Ramos (cell line): Measurements from ENCODE around the gene BAG1.

Experiments
- in situ Hi-C: fragments of 300-500 bp; cut with MboI; formaldehyde crosslinking; loops from one replicate; pipeline ENCODE4 v1.14.3; 2022; ENCODE audit warnings: low sequenced_read_pairs; ENCODE audit not compliant: unreplicated experiment

The BAG1 gene

DNA sequence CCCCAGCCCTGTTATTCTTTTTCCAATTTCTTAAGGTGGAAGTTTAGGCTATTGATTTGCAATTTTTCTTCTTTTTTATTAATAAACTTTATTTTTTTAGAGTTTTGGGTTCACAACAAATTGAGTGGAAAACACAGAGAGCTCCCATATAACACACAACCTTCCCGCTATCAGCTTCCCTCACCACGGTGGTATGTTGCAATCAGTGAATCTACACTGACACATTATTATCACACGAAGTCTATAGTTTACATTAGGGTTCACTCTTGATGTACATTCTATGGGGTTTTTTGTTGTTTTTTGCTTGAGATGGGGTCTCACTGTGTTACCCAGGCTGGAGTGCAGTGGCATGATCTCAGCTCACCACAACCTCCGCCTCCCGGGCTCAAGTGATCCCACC is 21.0 kb upstream of the BAG1 start:
- in situ Hi-C loops, result no loop called here

- in situ Hi-C loops, result no loop called here
Observed at GRCh38 chr9:33277484-33277883, 13.0 kb upstream of the BAG1 start.

DNA sequence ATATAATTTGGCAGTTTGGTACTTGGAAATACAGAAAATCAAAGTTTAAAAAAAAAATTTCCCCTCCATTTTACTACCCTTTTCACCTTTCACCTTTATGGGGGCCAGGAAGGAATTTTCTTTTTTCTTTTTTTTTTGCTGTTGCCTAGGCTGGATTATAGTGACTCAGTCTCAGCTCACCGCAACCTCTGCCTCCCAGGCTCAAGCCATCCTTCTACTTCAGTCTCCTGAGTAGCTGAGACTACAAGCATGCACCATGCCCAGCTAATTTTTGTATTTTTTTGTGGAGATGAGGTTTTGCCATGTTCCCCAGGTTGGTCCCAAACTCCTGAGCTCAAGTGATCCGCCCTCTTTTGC is 9.4 kb upstream of the BAG1 start:
- in situ Hi-C loops, result no loop called here

DNA sequence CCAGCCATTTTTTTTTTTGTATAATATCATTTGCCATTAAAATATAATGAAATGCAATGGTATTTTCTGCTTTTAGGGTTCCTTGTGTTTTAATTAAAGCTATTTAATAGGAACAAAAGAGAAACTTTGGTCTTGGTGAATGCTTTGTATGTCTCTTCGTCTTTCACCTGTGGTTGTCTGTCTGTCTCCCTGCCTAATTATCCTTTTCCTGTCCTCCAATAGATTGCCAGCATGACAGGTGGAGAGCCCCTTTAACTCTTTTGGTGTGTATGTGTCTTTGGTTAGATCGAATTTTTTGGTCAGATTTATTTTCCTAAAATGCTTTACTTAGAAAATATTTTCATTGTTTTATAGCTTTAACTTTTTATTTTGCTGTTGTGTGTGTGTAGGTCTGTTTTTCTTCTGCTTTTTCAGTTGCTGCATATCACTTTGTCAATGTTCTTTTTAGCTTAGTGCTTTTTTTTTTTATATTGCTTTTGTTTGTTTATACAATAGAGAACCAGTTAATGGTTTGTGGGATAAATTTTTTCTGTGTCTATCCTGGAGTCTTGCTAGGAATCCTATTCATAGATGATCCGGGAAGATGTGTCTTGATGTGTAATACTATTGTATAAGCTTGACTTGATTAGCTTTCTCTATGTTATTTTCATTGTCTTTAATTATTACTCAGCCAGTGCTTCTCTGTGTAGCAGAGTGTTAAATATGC is 8.9 kb upstream of the BAG1 start:
- in situ Hi-C loops, result no loop called here

- in situ Hi-C loops, result no loop called here
Observed at GRCh38 chr9:33272061-33272460, 7.6 kb upstream of the BAG1 start.

DNA sequence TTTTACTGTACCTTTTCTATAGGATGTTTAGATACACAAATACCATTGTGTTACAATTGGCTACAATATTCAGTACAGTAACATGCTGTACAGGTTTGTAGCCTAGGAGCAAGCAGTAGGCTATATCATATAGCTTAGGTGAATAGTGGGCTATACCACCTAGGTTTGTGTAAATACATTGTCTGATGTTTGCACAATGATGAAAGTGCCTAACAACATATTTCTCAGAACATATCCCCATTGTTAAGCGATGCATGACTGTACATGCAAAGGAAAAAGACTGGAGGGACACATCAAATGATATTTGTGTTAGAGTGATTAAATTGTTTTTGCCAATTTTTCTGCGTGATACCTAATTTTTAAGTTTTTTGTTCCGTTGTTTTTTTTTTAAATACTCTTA is 5.6 kb upstream of the BAG1 start:
- in situ Hi-C loops, result no loop called here

DNA sequence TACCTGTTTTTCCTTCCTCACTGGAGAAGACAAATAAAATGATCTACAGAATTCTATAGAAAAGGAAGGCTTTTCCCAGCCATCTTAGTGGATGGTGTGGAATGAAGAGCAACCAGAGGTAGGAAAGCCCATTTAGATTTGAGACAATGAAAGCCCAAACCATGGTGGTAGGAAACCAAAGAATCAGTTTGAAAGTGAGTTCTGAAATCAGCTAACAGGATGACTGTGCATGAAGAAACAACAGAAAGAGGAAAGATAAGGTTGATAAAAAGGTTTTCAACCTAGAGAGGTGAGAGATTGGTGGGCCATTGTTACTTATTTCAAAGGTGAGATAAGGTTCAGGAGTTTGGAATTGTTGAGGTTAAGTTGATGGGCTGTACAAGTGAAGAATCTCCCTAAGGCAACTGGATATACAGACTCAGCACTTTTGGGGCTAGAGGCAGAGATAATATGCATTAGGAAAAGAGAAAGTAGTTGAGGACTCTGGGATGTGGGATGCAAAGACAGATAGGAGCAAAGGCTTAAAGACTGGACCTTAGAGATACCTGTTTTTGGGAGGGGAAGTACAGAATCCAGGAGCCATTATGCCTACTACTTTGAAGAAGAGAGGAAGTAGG is 2.8 kb upstream of the BAG1 start:
- in situ Hi-C loops, result no loop called here

DNA sequence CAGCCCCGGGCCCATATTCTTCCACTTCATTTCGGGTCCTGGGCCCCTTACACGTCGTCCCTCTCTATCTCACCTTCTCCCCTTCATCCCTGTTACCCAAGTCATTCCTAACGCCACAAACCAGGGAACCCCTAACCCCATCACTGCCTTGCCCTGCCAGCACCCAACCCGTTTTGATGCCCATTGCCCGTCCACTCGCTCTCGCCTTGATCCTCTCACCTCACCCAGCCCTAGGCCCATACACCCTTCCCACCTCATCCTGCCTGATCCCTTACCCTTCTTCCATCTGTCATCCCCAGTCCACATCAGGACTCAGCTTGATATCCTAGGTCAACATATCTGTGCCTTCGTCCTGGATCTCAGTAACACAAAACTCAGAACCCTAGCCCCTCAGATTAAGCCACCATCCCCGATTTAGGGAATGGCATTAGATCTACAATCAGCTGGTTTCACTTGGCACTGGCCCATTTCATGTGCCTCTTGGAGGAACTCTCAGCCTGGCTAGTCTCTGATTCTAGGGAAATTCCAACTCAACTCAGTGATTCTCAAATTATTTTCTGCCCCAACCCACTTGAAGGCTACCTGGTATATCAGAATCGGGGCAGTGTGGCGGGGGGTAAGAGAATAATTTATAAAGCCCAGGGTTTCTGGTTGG is 830 bp upstream of the BAG1 start:
- in situ Hi-C loops, result no loop called here

GRCh38 chr9:33264003-33264472 is 470 bp downstream of the BAG1 start:
- in situ Hi-C loops, result no loop called here

DNA sequence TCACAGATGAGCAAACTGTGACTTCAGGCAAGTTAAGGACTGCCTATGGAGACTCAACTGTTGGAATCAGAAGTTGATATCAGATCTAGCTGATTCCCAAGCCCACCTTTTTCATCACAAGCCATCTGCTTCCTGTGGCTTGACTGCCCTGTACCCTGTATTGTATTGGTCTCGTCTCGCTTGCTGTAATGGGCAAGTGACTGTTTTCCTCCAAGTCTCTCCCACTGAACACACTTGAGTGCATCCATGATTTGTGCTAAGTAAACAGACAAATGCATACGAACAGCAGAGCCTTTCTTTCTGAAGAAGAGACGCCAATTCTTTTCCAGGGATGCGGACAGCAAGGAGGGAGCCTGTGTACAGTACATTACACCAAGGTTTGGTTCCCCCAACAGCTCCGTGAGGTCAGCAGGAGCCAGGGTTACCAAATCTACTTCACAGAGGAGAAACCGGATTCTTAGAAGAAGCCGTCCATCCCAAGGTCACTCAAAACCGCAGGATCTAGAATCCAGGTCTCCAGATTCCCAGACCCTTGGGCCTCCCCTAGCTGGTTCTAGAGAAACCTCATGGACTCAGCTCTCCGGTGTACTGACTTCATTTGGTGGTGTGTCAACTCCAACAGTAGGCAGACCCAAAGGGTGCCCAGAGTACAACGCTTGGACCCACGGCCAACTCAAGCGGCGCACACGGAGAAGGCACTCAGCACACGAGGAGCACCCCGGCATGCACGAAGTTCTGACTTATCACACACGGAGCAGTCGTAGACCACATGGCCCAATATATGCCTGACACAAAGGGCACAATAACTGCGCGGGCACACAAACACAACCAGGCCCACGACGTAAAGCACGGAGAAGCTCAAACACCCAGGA is 1.1 kb downstream of the BAG1 start:
- in situ Hi-C loops, result no loop called here

- in situ Hi-C loops, result no loop called here
Observed at GRCh38 chr9:33260372-33260771, 4.1 kb downstream of the BAG1 start.

DNA sequence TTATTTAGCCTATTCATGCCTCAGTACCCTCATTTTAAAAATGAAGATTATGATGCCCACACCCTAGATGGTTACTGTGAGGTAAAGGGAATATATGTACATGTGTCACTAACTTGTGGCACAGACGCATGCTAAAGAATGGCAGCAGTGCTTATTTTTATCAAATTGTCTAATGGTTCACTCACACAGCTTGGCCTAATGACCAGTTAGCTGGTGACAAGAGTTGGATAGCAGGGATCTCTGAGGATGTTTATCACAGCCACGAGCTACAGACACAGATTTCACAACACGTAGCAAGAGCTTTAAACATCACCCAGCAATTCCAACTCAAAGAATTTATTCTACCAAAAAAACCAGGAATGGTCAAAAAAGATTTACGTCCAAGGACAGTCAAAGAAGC is 7.2 kb downstream of the BAG1 start:
- in situ Hi-C loops, result no loop called here

- in situ Hi-C loops, result no loop called here
Observed at GRCh38 chr9:33256236-33256635, 8.3 kb downstream of the BAG1 start.

DNA sequence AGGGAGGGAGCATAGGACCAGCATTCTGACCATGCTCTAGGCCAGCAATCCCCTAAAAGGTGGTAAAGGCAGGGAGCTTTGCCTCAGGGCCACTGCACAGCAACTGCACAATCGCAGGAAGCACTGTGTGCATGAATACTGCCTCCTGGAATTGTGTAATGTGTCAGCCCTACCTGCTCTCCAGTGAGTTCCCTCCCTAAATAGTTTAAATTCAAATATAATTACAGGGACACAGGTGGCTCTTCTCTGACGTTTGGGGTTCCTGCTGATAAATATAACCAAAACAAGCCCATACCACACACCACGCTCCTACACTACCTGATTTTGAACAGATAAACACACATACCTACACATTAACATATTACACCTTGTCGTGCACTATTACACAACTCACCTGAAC is 9.0 kb downstream of the BAG1 start:
- in situ Hi-C loops, result no loop called here

- in situ Hi-C loops, result no loop called here
Observed at GRCh38 chr9:33255014-33255413, 9.5 kb downstream of the BAG1 start.

DNA sequence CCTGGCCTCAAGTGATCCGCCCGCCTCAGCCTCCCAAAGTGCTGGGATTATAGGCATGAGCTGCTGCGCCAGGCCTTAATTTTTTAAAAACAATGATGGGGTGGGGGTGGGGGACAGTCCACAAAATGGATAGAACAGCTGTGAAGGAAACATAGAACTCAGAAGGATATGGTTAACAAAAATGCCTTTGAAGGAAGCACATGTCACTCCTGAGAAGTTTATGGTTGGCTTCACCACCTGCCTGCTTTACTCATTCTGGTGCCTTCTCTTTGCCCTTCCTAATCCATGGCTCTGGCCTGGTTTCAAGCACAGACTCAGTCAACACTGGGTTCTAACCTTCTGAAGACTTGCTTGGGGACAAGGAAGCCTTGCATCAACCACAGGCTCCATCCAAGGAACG is 10.3 kb downstream of the BAG1 start:
- in situ Hi-C loops, result no loop called here

GRCh38 chr9:33250458-33250995 is 14.0 kb downstream of the BAG1 start:
- in situ Hi-C loops, result no loop called here

DNA sequence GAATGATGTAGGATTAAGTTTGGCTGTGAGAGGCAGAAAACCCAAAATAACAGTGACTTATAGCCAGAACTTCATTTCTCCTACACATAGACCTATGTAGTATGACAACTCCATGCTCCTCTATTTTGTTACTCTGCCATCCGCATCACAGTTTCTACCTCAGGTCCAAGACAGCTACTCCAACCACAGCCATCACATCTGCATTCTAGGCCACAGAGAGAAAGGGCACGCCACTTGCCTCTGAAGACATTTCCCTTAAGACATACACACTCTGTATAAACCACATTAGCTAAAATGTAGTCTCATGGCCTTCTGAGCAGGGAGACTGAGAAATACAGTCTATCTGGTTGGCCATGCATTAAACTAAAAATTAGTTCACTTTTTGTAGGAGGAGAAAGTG is 14.5 kb downstream of the BAG1 start:
- in situ Hi-C loops, result loop anchor here (25.0 kb wide), 1 partner anchor 863 kb away; the partner anchor contains the start of gene ACO1

DNA sequence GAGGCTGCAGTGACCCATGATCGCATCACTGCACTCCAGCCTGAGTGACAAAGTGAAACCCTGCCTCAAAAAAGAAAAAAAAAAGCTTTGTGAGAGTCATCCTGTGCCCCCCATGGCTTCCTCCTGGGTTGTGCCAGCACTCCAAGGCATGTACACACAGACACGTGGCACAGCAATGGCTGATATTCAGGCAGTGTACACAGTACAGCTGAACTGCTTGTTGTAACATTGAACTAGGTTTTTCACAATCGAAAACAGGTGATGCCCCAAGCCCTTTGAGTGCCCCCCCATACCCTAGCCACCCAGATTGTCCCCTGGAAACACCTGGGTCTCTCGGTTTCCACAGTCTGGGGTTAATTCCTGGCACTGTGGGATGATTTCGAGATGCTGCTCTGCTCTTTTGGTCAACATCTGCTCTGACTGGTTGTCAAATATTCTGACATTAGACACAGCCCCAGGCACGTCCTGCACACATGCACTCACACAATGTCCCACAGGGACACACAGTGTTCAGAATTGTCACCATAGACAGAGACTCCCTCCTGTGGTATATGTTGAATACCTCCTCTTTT is 15.3 kb downstream of the BAG1 start:
- in situ Hi-C loops, result loop anchor here (25.0 kb wide), 1 partner anchor 862 kb away; the partner anchor contains the start of gene ACO1

- in situ Hi-C loops, result loop anchor here (25.0 kb wide), 1 partner anchor 861 kb away; the partner anchor contains the start of gene ACO1
Observed at GRCh38 chr9:33248606-33249005, 15.9 kb downstream of the BAG1 start.
